Upper lobe of left lung (tissue), 4 donors: ENCODE measurements around the gene KDM4D.

ENCODE experiments used
- CTCF ChIP-seq, 6 experiments: fragments of 450-650 bp in 4 of 6; fragments of 200-600 bp in 2 of 6; sonication (generic) in 2 of 6; IDR thresholded peaks; one replicate each; pipeline ENCODE4 v1.5.1; 2016 to 2019; ENCODE audit warnings: antibody characterized with exemption in 6 of 6
- EP300 ChIP-seq, 4 donors: sonication (generic); formaldehyde crosslinking; IDR thresholded peaks; one replicate each; pipeline ENCODE4 v1.5.1; 2017; ENCODE audit warnings: antibody characterized with exemption in 4 of 4, control low read depth in 2 of 4
- POLR2A ChIP-seq, 4 donors: fragments of 450-650 bp; IDR thresholded peaks; one replicate each; pipeline ENCODE4 v1.5.1; 2016 to 2017; ENCODE audit warnings: antibody characterized with exemption in 4 of 4, mild to moderate bottlenecking in 2 of 4
- POLR2AphosphoS5 ChIP-seq, 2 donors: sonication (generic); formaldehyde crosslinking; IDR thresholded peaks; one replicate each; pipeline ENCODE4 v1.5.1; 2017; ENCODE audit warnings: antibody characterized with exemption in 2 of 2

GRCh38 chr11:95045812-95046211 is 72.3 kb downstream of the KDM4D start:
- TF ChIP-seq CTCF (IDR thresholded peaks at IDR 0.05) (no peak), POLR2AphosphoS5 (IDR thresholded peaks at IDR 0.05) (no peak), POLR2A (IDR thresholded peaks at IDR 0.05) (no peak), EP300 (IDR thresholded peaks at IDR 0.05) (no peak)
